ENCODE data around the gene SYT7. TPM values are rescaled to one million over a fixed set of nuclear protein-coding genes. Genes with fewer than 3 reads are reported as not detected.

SYT7 gene
- total and polyA plus RNA-seq, 2 experiments from 2014 or later: 0.40 to 1.9 TPM

DNA sequence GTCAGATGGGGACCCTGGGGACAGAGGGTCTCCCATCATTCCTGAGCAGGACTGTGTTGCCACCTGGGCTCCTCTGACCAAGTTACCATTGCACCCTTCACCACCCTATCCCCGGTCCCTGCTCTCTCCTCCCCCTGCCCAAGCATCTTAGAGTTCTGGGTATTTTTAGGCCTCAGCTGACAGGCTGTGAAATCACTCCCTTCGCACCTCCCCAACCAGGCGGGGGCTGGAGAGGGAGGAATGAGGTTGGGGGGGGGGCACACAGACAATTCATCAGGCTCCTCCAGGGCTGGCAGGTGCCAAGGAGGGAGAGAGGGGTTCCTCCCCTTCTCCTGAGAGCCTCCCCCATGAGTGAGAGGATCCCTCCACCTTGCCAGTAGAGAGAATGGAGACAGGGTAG, 9.0 kb downstream of the SYT7 start:
- no peaks in the 10 kb centered on the region for H4K20me1 ChIP-seq (ENCODE audit: insufficient read depth)
- H3K9me3 ChIP-seq (ENCODE audit: low read depth): no peaks in the 10 kb centered on the region
- no peak overlapping the region for H3K4me2 ChIP-seq (ENCODE audit: unreplicated experiment)
- H3F3A ChIP-seq (ENCODE audit: insufficient read depth): no peaks in the 10 kb centered on the region
- in situ Hi-C loops (cut with MboI): no loop called here
- no peaks in the 10 kb centered on the region for H3K79me2 ChIP-seq (ENCODE audit: insufficient read depth)
- H3K9me2 ChIP-seq (ENCODE audit: insufficient read depth): no peaks in the 10 kb centered on the region
- no peak for TF ChIP-seq EZH2 (IDR thresholded peaks at IDR 0.05; ENCODE audit: insufficient read depth, poor library complexity, severe bottlenecking)
- TF ChIP-seq EZH2phosphoT487 (IDR thresholded peaks at IDR 0.05; ENCODE audit: insufficient read depth, low read depth): no peak
- H3K27ac ChIP-seq: no peak overlapping the region
- H3K27me3 ChIP-seq (replicated peaks; ENCODE audit: insufficient read depth): peaks cover 7% of the 10 kb centered on the region
- H2AFZ ChIP-seq: no peak overlapping the region
- WGBS, 2 experiments (ENCODE audit: low coverage in 1 of 2, low lambda C conversion rate in 2 of 2, missing lambda C conversion rate in 2 of 2): 30 to 32% methylated on average over 3 of the region's 3 CpGs
- no peak for DNase-seq
- no peaks in the 10 kb centered on the region for H3K36me3 ChIP-seq (ENCODE audit: low read depth)
- no peaks in the 10 kb centered on the region for H3K4me1 ChIP-seq (ENCODE audit: insufficient read depth)
- H3K4me3 ChIP-seq: no peak overlapping the region
- no peak overlapping the region for H3K9ac ChIP-seq

DNA sequence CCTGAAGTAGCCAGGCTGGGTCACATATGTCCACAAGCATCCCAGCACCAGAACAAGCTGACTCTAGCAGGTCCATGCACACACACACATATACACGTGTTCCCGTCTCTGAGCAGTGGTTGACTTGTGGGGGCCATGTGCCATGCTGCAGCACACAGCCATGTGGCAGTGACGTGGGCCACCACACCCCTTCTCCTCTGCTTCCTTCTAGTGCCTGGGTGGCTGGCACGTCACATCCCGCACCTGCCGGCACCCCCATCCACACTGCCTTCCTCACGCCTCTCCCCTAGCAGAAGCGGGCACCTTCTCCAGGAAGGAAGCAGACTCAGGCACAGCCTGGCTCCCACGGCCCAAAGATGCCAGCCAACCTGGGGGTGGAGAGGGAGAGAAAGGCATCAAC, 9.5 kb downstream of the SYT7 start:
- WGBS, 2 experiments (ENCODE audit: low coverage in 1 of 2, low lambda C conversion rate in 2 of 2, missing lambda C conversion rate in 2 of 2): 45 to 57% methylated on average over 9 of the region's 9 CpGs
- Histone ChIP-seq H4K20me1 (ENCODE audit: insufficient read depth) (no peaks in the 10 kb centered on the region), H3K4me2 (ENCODE audit: unreplicated experiment) (no peak overlapping the region), H3K4me3 (no peak overlapping the region), H2AFZ (no peak overlapping the region), H3K9me3 (ENCODE audit: low read depth) (no peaks in the 10 kb centered on the region), H3K27me3 (replicated peaks; ENCODE audit: insufficient read depth) (peaks cover 7% of the 10 kb centered on the region), H3K9ac (no peak overlapping the region), H3K4me1 (ENCODE audit: insufficient read depth) (no peaks in the 10 kb centered on the region), H3K36me3 (ENCODE audit: low read depth) (no peaks in the 10 kb centered on the region), H3F3A (ENCODE audit: insufficient read depth) (no peaks in the 10 kb centered on the region), H3K9me2 (ENCODE audit: insufficient read depth) (no peaks in the 10 kb centered on the region), H3K27ac (no peak overlapping the region), H3K79me2 (ENCODE audit: insufficient read depth) (no peaks in the 10 kb centered on the region)
- TF ChIP-seq EZH2phosphoT487 (IDR thresholded peaks at IDR 0.05; ENCODE audit: insufficient read depth, low read depth) (no peak), EZH2 (IDR thresholded peaks at IDR 0.05; ENCODE audit: insufficient read depth, poor library complexity, severe bottlenecking) (no peak)
- in situ Hi-C loops (cut with MboI): no loop called here
- no peak for DNase-seq

DNA sequence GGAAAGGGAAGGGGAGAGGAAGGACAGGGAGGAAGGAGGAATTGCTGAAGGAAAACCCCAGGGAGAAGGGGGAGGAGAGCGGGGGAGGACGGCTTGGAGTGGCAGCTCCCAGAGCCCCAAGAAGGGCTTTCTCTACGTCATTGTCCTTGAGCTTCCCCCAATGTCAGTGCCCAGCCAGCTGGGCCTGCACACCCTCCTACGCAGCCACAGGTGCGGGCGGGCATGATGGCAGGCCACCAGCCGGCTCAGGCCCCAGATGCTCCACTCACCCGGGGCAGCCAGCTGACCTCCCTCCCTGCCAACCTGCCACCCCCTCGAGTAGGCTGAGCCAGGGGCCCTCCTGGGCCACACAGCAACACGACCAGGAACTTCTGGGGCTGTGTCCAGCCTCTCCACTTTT, 11.2 kb downstream of the SYT7 start:
- Histone ChIP-seq H3K27me3 (replicated peaks; ENCODE audit: insufficient read depth) (peaks cover 7% of the 10 kb centered on the region), H3K27ac (no peak overlapping the region), H3K9me3 (ENCODE audit: low read depth) (no peaks in the 10 kb centered on the region), H3K79me2 (ENCODE audit: insufficient read depth) (no peaks in the 10 kb centered on the region), H3K4me1 (ENCODE audit: insufficient read depth) (no peaks in the 10 kb centered on the region), H3K4me2 (ENCODE audit: unreplicated experiment) (no peak overlapping the region), H3K4me3 (no peak overlapping the region), H3F3A (ENCODE audit: insufficient read depth) (no peaks in the 10 kb centered on the region), H2AFZ (no peak overlapping the region), H3K9me2 (ENCODE audit: insufficient read depth) (no peaks in the 10 kb centered on the region), H3K9ac (no peak overlapping the region), H3K36me3 (ENCODE audit: low read depth) (no peaks in the 10 kb centered on the region), H4K20me1 (ENCODE audit: insufficient read depth) (no peaks in the 10 kb centered on the region)
- TF ChIP-seq EZH2 (IDR thresholded peaks at IDR 0.05; ENCODE audit: insufficient read depth, poor library complexity, severe bottlenecking) (no peak), EZH2phosphoT487 (IDR thresholded peaks at IDR 0.05; ENCODE audit: insufficient read depth, low read depth) (no peak)
- WGBS, 2 experiments (ENCODE audit: low coverage in 1 of 2, low lambda C conversion rate in 2 of 2, missing lambda C conversion rate in 2 of 2): 44 to 51% methylated on average over 7 to 10 of the region's 10 CpGs
- in situ Hi-C loops (cut with MboI): no loop called here
- DNase-seq: no peak

GRCh38 chr11:61569018-61569417, 11.9 kb downstream of the SYT7 start:
- Histone ChIP-seq H3K79me2 (ENCODE audit: insufficient read depth) (no peaks in the 10 kb centered on the region), H3K36me3 (ENCODE audit: low read depth) (no peaks in the 10 kb centered on the region), H3K9me3 (ENCODE audit: low read depth) (no peaks in the 10 kb centered on the region), H3K4me1 (ENCODE audit: insufficient read depth) (no peaks in the 10 kb centered on the region), H3K27me3 (replicated peaks; ENCODE audit: insufficient read depth) (peaks cover 7% of the 10 kb centered on the region), H3K9me2 (ENCODE audit: insufficient read depth) (no peaks in the 10 kb centered on the region), H3K4me2 (ENCODE audit: unreplicated experiment) (no peak overlapping the region), H3K9ac (no peak overlapping the region), H3K27ac (no peak overlapping the region), H3F3A (ENCODE audit: insufficient read depth) (no peaks in the 10 kb centered on the region), H3K4me3 (no peak overlapping the region), H4K20me1 (ENCODE audit: insufficient read depth) (no peaks in the 10 kb centered on the region), H2AFZ (no peak overlapping the region)
- no peak for DNase-seq
- in situ Hi-C loops (cut with MboI): no loop called here
- 8 to 27% methylated on average over 3 of the region's 3 CpGs for whole genome bisulfite sequencing, 2 experiments (ENCODE audit: low coverage in 1 of 2, low lambda C conversion rate in 2 of 2, missing lambda C conversion rate in 2 of 2)
- TF ChIP-seq EZH2 (IDR thresholded peaks at IDR 0.05; ENCODE audit: insufficient read depth, poor library complexity, severe bottlenecking): no peak
- no peak for TF ChIP-seq EZH2phosphoT487 (IDR thresholded peaks at IDR 0.05; ENCODE audit: insufficient read depth, low read depth)
